Measurements from ENCODE around the gene OSER1.
"Not testable (repeated sequence)": the region's sequence is repeated elsewhere in the genome, so short reads cannot be mapped to it uniquely, and the experiment has no call there.

Gene OSER1

GRCh38 chr20:44204156-44204831, 6.3 kb downstream of the OSER1 start:
- DNase-seq = no peak

GRCh38 chr20:44203161-44203560, 7.4 kb downstream of the OSER1 start:
- DNase-seq = no peak

- DNase-seq = no peak
Measured at GRCh38 chr20:44200983-44201382, 9.6 kb downstream of the OSER1 start.

GRCh38 chr20:44200371-44200770, 10.2 kb downstream of the OSER1 start:
- DNase-seq = no peak

- DNase-seq = no peak
Measured at GRCh38 chr20:44199877-44200276, 10.7 kb downstream of the OSER1 start.

- no peak for DNase-seq
Measured at GRCh38 chr20:44198872-44199271, 11.7 kb downstream of the OSER1 start.

- no peak for DNase-seq
Measured at GRCh38 chr20:44196271-44196670, 14.3 kb downstream of the OSER1 start.

- DNase-seq = no peak
Measured at GRCh38 chr20:44195605-44196004, 15.0 kb downstream of the OSER1 start.

GRCh38 chr20:44193801-44194200, 16.8 kb downstream of the OSER1 start:
- no peak for DNase-seq

- not testable (repeated sequence) for DNase-seq
Measured at GRCh38 chr20:44191640-44192039, 18.9 kb downstream of the OSER1 start.

- DNase-seq = peak in 13 of 51 donors; percentile 2 to 38 (median 18)
Measured at GRCh38 chr20:44190197-44190852, 20.2 kb downstream of the OSER1 start.

GRCh38 chr20:44188752-44189151, 21.8 kb downstream of the OSER1 start:
- DNase-seq = no peak

GRCh38 chr20:44187772-44188709, 22.5 kb downstream of the OSER1 start:
- peak in 1 of 51 donors; percentile 21 for DNase-seq

- DNase-seq = peak in 5 of 51 donors; percentile 1 to 18 (median 7)
Measured at GRCh38 chr20:44187054-44187771, 23.4 kb downstream of the OSER1 start, which contains the start of gene JPH2. Gene JPH2, minus strand, starts transcription at chr20:44187188. Its CDS starts 483 bp downstream, at chr20:44186705.

- no peak for DNase-seq
Measured at GRCh38 chr20:44186674-44187053, 23.9 kb downstream of the OSER1 start.

- DNase-seq = no peak
Measured at GRCh38 chr20:44186201-44186600, 24.4 kb downstream of the OSER1 start.

- no peak for DNase-seq
Measured at GRCh38 chr20:44185574-44185973, 25.0 kb downstream of the OSER1 start.

GRCh38 chr20:44183282-44183681, 27.3 kb downstream of the OSER1 start:
- DNase-seq = no peak

- no peak for DNase-seq
Measured at GRCh38 chr20:44182863-44183262, 27.7 kb downstream of the OSER1 start.

- no peak for DNase-seq
Measured at GRCh38 chr20:44182135-44182765, 28.3 kb downstream of the OSER1 start.

- no peak for DNase-seq
Measured at GRCh38 chr20:44181611-44182010, 29.0 kb downstream of the OSER1 start.
